ENCODE measurements around the gene PELI1. TPM values are rescaled to one million over a fixed set of nuclear protein-coding genes. Genes with fewer than 3 reads are reported as not detected.

PELI1 gene
- polyA plus RNA-seq, 4 donors: 20.5 to 26.6 (median 23.8) TPM

DNA sequence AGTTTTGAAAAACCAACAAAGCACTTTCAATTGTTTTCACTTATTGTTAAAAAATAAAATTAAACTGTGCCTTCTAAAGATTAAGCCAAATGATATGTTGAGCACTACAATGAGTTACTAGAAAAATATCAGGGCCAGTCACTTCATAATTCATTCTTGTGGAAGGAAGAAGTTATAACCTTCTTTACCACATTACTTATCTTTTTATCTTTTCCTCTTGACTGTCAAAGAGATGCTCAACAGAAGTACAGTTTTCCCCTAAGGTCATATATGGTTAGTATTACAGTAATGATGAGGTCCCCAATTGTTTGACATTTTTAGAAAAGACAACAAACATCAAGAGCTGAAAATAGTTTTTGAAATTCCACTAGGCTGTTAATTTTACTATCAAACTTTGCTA is 9.4 kb downstream of the PELI1 start:
- DNase-seq (no peak), FAIRE-seq (no peak)
- Histone ChIP-seq H3K4me3 (ENCODE audit: low read depth in 1 of 3, low read length in 3 of 3) (no peak overlapping the region), H3K36me3 (ENCODE audit: control insufficient read depth in 3 of 3, insufficient read depth in 2 of 3, low read depth in 1 of 3, low read length in 3 of 3) (peaks cover 0 to 14% (median 0%) of the 10 kb centered on the region in 3 donors), H3K9me3 (ENCODE audit: control insufficient read depth in 2 of 2, insufficient read depth in 1 of 2, low read depth in 1 of 2, low read length in 1 of 2) (no peaks in the 10 kb centered on the region), H3K27ac (ENCODE audit: low read depth in 1 of 3, low read length in 2 of 3) (no peak overlapping the region), H3K4me1 (ENCODE audit: control insufficient read depth in 3 of 3, insufficient read depth in 2 of 3, low read depth in 1 of 3, low read length in 2 of 3) (peaks cover 0 to 7% (median 3%) of the 10 kb centered on the region in 3 donors), H3K27me3 (ENCODE audit: control insufficient read depth in 3 of 3, insufficient read depth in 3 of 3, low read length in 3 of 3) (no peaks in the 10 kb centered on the region)

DNA sequence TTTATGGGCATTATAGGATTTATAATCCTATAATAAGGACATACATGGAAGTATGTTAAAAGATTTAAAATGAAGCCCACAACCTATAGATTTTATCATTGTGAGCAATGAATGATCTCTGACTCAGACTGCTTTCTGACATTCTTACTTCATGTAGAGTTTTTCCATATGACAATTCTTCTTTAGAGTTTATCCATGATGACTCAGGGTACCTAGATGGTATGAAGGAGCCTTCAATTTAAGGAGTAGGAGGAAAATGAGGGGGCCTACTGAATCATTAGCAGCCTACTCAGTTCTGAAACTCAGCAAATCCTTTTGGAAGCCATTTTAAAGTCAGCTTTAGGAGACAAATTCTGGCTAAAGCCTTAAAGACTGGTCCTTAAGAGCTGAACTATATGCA is 10.4 kb downstream of the PELI1 start:
- peaks cover 0 to 10% (median 0%) of the 10 kb centered on the region in 3 donors for H3K36me3 ChIP-seq (ENCODE audit: control insufficient read depth in 3 of 3, insufficient read depth in 2 of 3, low read depth in 1 of 3, low read length in 3 of 3)
- H3K27ac ChIP-seq (ENCODE audit: low read depth in 1 of 3, low read length in 2 of 3): no peak overlapping the region
- DNase-seq: no peak
- peak overlapping the region in 1 of 3 donors; percentile 4 for H3K4me3 ChIP-seq (ENCODE audit: low read depth in 1 of 3, low read length in 3 of 3)
- no peaks in the 10 kb centered on the region for H3K9me3 ChIP-seq (ENCODE audit: control insufficient read depth in 2 of 2, insufficient read depth in 1 of 2, low read depth in 1 of 2, low read length in 1 of 2)
- H3K4me1 ChIP-seq (ENCODE audit: control insufficient read depth in 3 of 3, insufficient read depth in 2 of 3, low read depth in 1 of 3, low read length in 2 of 3): peaks cover 0 to 11% (median 2%) of the 10 kb centered on the region in 3 donors
- no peak for FAIRE-seq
- H3K27me3 ChIP-seq (ENCODE audit: control insufficient read depth in 3 of 3, insufficient read depth in 3 of 3, low read length in 3 of 3): no peaks in the 10 kb centered on the region

DNA sequence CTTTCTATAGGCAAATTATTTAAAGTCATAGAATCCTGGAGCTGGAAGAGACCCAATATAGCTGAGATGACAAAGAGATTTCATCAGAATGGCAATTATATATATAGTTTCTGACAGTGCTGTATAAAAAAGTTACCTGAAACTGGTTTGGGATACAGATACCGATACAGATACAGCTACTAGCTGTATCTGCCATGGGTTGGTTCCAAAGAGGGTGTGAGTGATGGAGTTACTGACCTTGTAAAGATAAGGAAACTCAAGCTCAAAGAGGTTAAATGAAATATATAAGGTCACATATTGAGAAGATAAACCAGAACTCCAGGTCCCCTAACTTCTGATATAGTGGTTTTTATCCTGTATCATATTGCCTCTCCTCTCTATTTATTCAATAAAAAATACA is 10.9 kb downstream of the PELI1 start:
- Histone ChIP-seq H3K36me3 (ENCODE audit: control insufficient read depth in 3 of 3, insufficient read depth in 2 of 3, low read depth in 1 of 3, low read length in 3 of 3) (peaks cover 0 to 8% (median 0%) of the 10 kb centered on the region in 3 donors), H3K27me3 (ENCODE audit: control insufficient read depth in 3 of 3, insufficient read depth in 3 of 3, low read length in 3 of 3) (no peaks in the 10 kb centered on the region), H3K27ac (ENCODE audit: low read depth in 1 of 3, low read length in 2 of 3) (no peak overlapping the region), H3K9me3 (ENCODE audit: control insufficient read depth in 2 of 2, insufficient read depth in 1 of 2, low read depth in 1 of 2, low read length in 1 of 2) (no peaks in the 10 kb centered on the region), H3K4me1 (ENCODE audit: control insufficient read depth in 3 of 3, insufficient read depth in 2 of 3, low read depth in 1 of 3, low read length in 2 of 3) (peaks cover 0 to 13% (median 2%) of the 10 kb centered on the region in 3 donors), H3K4me3 (ENCODE audit: low read depth in 1 of 3, low read length in 3 of 3) (no peak overlapping the region)
- FAIRE-seq (no peak), DNase-seq (no peak)
- 32 to 70% (median 55%) methylated on average over 1 of the region's 1 CpG for WGBS, 3 donors

DNA sequence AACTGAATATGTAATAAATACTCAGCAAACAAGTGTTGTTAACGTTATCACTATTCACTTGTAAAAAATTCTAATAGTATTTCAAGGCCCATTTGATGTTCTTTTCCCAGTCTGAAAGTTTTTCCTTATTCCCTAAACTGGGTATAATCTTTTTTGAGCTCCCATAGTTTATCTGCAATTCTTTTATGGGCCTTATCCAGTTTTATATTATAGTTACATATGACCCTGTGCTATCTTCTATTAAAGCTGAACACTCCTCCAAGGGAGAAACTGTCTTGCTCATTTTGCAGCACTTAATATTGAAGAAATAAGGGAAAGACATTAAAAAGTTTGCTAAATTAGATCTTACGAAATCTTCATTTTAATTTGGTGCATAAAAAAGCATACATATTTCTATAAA is 13.9 kb downstream of the PELI1 start:
- DNase-seq (no peak), FAIRE-seq (peak; percentile 19)
- peaks cover 0 to 13% (median 2%) of the 10 kb centered on the region in 3 donors for H3K4me1 ChIP-seq (ENCODE audit: control insufficient read depth in 3 of 3, insufficient read depth in 2 of 3, low read depth in 1 of 3, low read length in 2 of 3)
- WGBS, 3 donors: 49 to 71% (median 61%) methylated on average over 2 of the region's 2 CpGs
- H3K27ac ChIP-seq (ENCODE audit: low read depth in 1 of 3, low read length in 2 of 3): no peak overlapping the region
- H3K27me3 ChIP-seq (ENCODE audit: control insufficient read depth in 3 of 3, insufficient read depth in 3 of 3, low read length in 3 of 3): no peaks in the 10 kb centered on the region
- no peak overlapping the region for H3K4me3 ChIP-seq (ENCODE audit: low read depth in 1 of 3, low read length in 3 of 3)
- no peaks in the 10 kb centered on the region for H3K9me3 ChIP-seq (ENCODE audit: control insufficient read depth in 2 of 2, insufficient read depth in 1 of 2, low read depth in 1 of 2, low read length in 1 of 2)
- no peaks in the 10 kb centered on the region for H3K36me3 ChIP-seq (ENCODE audit: control insufficient read depth in 3 of 3, insufficient read depth in 2 of 3, low read depth in 1 of 3, low read length in 3 of 3)

DNA sequence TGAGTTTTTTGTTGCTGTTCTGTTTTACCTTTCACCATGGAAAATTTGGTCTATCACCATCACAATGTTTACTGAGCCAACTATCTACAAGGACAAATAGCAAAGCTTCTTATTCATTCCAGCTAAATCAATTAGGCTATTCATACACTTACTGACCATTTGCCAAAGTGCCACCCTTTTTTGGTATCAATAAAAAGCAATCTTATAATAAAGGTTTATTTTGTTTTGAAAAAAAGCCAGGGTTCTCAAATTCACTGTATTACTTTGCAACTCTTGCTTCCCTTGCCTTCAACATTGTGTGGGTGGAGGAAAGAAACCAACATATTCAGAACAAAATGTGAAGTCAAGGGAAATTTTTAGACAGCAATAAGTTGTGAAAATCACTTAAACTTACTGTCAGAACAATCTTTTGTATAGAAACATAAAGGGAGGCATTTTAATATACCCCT is 15.3 kb downstream of the PELI1 start:
- no peak for FAIRE-seq
- Histone ChIP-seq H3K36me3 (ENCODE audit: control insufficient read depth in 3 of 3, insufficient read depth in 2 of 3, low read depth in 1 of 3, low read length in 3 of 3) (no peaks in the 10 kb centered on the region), H3K4me1 (ENCODE audit: control insufficient read depth in 3 of 3, insufficient read depth in 2 of 3, low read depth in 1 of 3, low read length in 2 of 3) (peaks cover 5 to 13% (median 8%) of the 10 kb centered on the region in 3 donors), H3K4me3 (ENCODE audit: low read depth in 1 of 3, low read length in 3 of 3) (no peak overlapping the region), H3K27me3 (ENCODE audit: control insufficient read depth in 3 of 3, insufficient read depth in 3 of 3, low read length in 3 of 3) (no peaks in the 10 kb centered on the region), H3K9me3 (ENCODE audit: control insufficient read depth in 2 of 2, insufficient read depth in 1 of 2, low read depth in 1 of 2, low read length in 1 of 2) (no peaks in the 10 kb centered on the region), H3K27ac (ENCODE audit: low read depth in 1 of 3, low read length in 2 of 3) (no peak overlapping the region)
- no peak for DNase-seq

DNA sequence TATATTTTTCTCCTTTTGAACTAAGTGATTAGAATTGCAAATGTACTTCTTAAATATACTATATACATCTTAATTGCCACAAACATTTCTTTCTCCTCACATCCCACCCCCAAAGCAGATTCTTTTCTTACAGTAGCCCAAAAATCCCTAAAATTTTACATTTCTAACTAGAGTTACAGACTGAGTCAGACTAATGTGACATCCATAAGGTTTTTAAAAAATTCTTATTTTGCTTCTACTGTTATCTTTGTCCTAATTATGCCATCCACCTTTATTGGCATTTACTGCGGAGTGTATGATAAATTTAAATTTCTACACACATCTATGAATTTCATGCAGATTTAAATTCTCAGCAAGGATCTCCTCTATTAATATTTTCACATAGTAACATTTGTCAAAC is 15.8 kb downstream of the PELI1 start:
- WGBS, 3 donors: 87 to 100% (median 90%) methylated on average over 1 of the region's 1 CpG
- H3K4me1 ChIP-seq (ENCODE audit: control insufficient read depth in 3 of 3, insufficient read depth in 2 of 3, low read depth in 1 of 3, low read length in 2 of 3): peaks cover 5 to 14% (median 8%) of the 10 kb centered on the region in 3 donors
- no peak for FAIRE-seq

DNA sequence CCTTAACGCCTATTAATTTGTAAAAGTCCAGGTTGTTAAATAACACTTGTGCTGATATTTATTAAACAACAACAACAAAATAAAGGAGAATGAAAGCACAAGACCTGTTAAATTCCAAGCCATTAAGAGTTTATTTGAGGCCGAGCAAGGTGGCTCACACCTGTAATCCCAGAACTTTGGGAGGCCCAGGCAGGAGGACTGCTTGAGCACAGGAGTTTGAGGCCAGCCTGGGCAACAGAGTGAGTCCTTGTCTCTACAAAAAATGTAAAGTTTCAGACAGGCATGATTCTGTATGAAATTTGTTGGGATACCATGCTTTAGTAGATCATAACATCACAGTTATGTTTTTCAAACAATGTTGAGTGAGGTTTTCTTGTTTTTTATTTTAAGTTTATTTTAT is 17.1 kb downstream of the PELI1 start:
- Histone ChIP-seq H3K27ac (ENCODE audit: low read depth in 1 of 3, low read length in 2 of 3) (peak overlapping the region in 1 of 3 donors; percentile 0), H3K9me3 (ENCODE audit: control insufficient read depth in 2 of 2, insufficient read depth in 1 of 2, low read depth in 1 of 2, low read length in 1 of 2) (no peaks in the 10 kb centered on the region), H3K27me3 (ENCODE audit: control insufficient read depth in 3 of 3, insufficient read depth in 3 of 3, low read length in 3 of 3) (no peaks in the 10 kb centered on the region), H3K4me1 (ENCODE audit: control insufficient read depth in 3 of 3, insufficient read depth in 2 of 3, low read depth in 1 of 3, low read length in 2 of 3) (peaks cover 5 to 19% (median 10%) of the 10 kb centered on the region in 3 donors), H3K4me3 (ENCODE audit: low read depth in 1 of 3, low read length in 3 of 3) (no peak overlapping the region), H3K36me3 (ENCODE audit: control insufficient read depth in 3 of 3, insufficient read depth in 2 of 3, low read depth in 1 of 3, low read length in 3 of 3) (no peaks in the 10 kb centered on the region)
- 68 to 83% (median 73%) methylated on average over 2 of the region's 2 CpGs for WGBS, 3 donors
- DNase-seq (no peak), FAIRE-seq (no peak)

More for the DNA sequence above, 15.8 kb downstream of the PELI1 start:
- Histone ChIP-seq H3K27me3 (ENCODE audit: control insufficient read depth in 3 of 3, insufficient read depth in 3 of 3, low read length in 3 of 3) (no peaks in the 10 kb centered on the region), H3K9me3 (ENCODE audit: control insufficient read depth in 2 of 2, insufficient read depth in 1 of 2, low read depth in 1 of 2, low read length in 1 of 2) (no peaks in the 10 kb centered on the region), H3K27ac (ENCODE audit: low read depth in 1 of 3, low read length in 2 of 3) (no peak overlapping the region), H3K4me3 (ENCODE audit: low read depth in 1 of 3, low read length in 3 of 3) (no peak overlapping the region), H3K36me3 (ENCODE audit: control insufficient read depth in 3 of 3, insufficient read depth in 2 of 3, low read depth in 1 of 3, low read length in 3 of 3) (no peaks in the 10 kb centered on the region)
- no peak for DNase-seq

DNA sequence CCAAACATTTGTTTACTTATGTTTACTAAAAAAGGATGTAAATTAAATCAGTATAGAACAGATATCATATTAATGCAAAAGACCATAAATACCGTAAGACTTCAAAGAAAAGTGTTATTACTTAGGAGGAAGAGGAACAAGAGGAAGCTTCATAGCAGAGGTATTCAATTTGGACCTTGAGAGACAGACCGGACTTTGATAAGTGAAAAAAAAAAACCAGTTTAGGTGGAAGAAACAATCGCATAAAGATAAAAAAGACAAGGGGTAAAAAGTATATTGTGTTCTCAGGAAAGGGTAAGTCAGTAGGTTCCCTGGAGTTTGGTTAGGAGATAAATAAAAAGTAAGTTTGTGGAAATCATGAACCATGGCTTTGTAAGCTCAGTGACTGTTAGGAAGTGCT is 17.6 kb downstream of the PELI1 start:
- DNase-seq: peak; percentile 44 to 54
- no peaks in the 10 kb centered on the region for H3K36me3 ChIP-seq (ENCODE audit: control insufficient read depth in 3 of 3, insufficient read depth in 2 of 3, low read depth in 1 of 3, low read length in 3 of 3)
- H3K4me3 ChIP-seq (ENCODE audit: low read depth in 1 of 3, low read length in 3 of 3): no peak overlapping the region
- H3K27ac ChIP-seq (ENCODE audit: low read depth in 1 of 3, low read length in 2 of 3): peak overlapping the region in 1 of 3 donors; percentile 0
- 18 to 60% (median 47%) methylated on average over 3 of the region's 3 CpGs for WGBS, 3 donors
- peak; percentile 62 for FAIRE-seq
- H3K4me1 ChIP-seq (ENCODE audit: control insufficient read depth in 3 of 3, insufficient read depth in 2 of 3, low read depth in 1 of 3, low read length in 2 of 3): peaks cover 5 to 19% (median 10%) of the 10 kb centered on the region in 3 donors
- H3K27me3 ChIP-seq (ENCODE audit: control insufficient read depth in 3 of 3, insufficient read depth in 3 of 3, low read length in 3 of 3): no peaks in the 10 kb centered on the region
- no peaks in the 10 kb centered on the region for H3K9me3 ChIP-seq (ENCODE audit: control insufficient read depth in 2 of 2, insufficient read depth in 1 of 2, low read depth in 1 of 2, low read length in 1 of 2)

DNA sequence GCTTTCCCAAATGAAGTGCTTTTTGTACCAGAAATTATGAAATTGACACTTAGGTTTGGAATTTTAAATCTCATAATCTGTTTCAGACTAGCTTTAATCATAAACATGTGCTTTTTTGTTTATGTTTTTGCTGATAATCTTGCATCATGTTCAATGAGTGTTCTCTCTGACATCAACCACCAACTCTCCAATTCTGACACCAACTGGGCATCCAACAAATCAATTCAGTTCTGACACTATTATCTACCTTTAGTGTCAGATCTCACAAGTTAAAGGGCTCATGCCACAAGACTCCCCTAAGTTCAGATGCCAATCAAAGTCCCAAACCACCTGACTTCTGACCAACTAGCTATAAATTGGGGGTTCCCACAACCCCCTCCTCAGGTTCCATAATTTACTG is 19.6 kb downstream of the PELI1 start:
- Histone ChIP-seq H3K9me3 (ENCODE audit: control insufficient read depth in 2 of 2, insufficient read depth in 1 of 2, low read depth in 1 of 2, low read length in 1 of 2) (no peaks in the 10 kb centered on the region), H3K36me3 (ENCODE audit: control insufficient read depth in 3 of 3, insufficient read depth in 2 of 3, low read depth in 1 of 3, low read length in 3 of 3) (no peaks in the 10 kb centered on the region), H3K4me3 (ENCODE audit: low read depth in 1 of 3, low read length in 3 of 3) (no peak overlapping the region), H3K27ac (ENCODE audit: low read depth in 1 of 3, low read length in 2 of 3) (peak overlapping the region in 1 of 3 donors; percentile 80), H3K4me1 (ENCODE audit: control insufficient read depth in 3 of 3, insufficient read depth in 2 of 3, low read depth in 1 of 3, low read length in 2 of 3) (peaks cover 5 to 24% (median 15%) of the 10 kb centered on the region in 3 donors), H3K27me3 (ENCODE audit: control insufficient read depth in 3 of 3, insufficient read depth in 3 of 3, low read length in 3 of 3) (no peaks in the 10 kb centered on the region)
- DNase-seq (no peak), FAIRE-seq (no peak)

Data from small intestine (tissue), 7 donors.